ENCODE measurements around the gene CBFA2T2. TPM values are rescaled to one million over a fixed set of nuclear protein-coding genes. Genes with fewer than 3 reads are reported as not detected.

Gene CBFA2T2
- total and polyA plus RNA-seq, 12 donors = 5.3 to 16.7 (median 9.4) TPM

DNA sequence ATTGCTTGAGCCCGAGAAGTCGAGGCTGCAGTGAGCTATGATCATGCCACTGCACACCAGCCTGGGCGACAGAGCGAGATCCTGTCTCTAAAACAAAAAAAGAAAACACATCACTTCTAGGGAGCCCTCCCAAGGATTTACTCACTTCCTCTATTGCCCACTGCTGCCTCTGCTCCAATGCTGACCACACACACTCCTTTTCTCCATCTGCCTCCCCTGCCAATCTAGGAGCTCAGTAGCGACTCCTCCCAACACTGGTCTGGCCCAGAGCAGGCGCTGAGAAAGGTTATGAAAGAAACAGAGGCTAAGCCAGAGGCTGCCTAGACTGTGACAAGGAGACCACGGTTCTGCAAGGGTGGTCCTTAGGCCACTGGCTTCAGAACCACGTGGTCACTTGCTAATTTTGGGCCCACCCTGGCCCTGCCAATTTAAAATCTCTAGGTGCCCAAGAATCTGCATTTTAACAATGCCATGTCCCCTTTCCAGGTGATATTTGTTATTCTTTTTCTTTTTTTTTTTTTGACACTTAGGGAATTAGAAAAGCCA, 197.5 kb downstream of the CBFA2T2 start:
- no peaks in the 10 kb centered on the region for H3K9me3 ChIP-seq (replicated peaks in 1 of 3)

DNA sequence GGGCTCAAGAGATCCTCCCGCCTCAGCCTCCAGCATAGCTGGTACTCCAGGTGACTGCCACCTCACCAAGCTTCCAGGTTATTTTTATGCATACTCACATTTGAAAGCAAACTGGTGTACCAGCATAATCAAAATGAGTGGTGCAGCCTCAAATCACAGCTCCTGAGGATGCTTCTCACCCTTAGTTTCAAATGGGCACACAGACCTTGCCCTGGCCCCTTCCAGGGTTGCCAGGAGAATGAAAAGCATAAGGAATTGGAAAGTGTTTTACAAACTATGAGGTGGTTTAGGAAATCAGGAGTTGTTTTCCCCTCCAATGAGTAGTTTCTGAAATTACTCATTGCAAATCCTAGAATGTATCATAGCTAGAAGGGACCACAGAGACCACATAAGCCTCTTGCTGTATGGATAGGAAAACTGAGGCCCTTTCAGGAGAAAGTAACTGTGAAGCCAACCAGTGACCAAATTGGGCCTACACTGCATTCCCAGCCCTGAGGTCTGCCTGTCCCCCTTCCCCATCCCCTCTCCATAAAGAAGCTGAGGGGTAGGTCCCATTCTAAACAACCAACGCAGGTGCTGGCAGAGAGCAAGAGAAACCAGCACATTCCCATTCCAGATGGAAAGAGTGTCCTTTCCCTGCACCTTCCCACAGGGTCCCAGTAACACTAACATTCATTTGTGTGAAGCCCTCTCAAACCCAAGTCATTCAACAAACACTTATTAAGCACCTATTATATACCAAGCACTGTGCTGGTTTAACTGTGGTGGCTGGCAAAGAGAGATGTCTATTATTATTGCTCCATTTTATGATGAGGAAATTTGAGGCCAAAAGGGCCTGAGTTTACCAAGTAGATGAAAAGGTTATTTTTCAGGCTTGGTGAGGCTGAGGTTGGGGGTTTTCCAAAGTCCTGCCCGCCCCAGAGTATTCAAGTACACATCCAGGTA, 198.4 kb downstream of the CBFA2T2 start:
- no peak overlapping the region for H3K4me3 ChIP-seq
- no peaks in the 10 kb centered on the region for H3K27me3 ChIP-seq
- no peak for DNase-seq
- TF ChIP-seq, protein P1, sequence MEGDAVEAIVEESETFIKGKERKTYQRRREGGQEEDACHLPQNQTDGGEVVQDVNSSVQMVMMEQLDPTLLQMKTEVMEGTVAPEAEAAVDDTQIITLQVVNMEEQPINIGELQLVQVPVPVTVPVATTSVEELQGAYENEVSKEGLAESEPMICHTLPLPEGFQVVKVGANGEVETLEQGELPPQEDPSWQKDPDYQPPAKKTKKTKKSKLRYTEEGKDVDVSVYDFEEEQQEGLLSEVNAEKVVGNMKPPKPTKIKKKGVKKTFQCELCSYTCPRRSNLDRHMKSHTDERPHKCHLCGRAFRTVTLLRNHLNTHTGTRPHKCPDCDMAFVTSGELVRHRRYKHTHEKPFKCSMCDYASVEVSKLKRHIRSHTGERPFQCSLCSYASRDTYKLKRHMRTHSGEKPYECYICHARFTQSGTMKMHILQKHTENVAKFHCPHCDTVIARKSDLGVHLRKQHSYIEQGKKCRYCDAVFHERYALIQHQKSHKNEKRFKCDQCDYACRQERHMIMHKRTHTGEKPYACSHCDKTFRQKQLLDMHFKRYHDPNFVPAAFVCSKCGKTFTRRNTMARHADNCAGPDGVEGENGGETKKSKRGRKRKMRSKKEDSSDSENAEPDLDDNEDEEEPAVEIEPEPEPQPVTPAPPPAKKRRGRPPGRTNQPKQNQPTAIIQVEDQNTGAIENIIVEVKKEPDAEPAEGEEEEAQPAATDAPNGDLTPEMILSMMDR (IDR thresholded peaks at IDR 0.05) = no peak
- no peak for TF ChIP-seq POLR2A (IDR thresholded peaks at IDR 0.05)
- 73 to 82% (median 78%) methylated on average over 2 to 3 of the region's 3 CpGs for WGBS, 4 donors
- H3K9me3 ChIP-seq (replicated peaks in 1 of 3) = no peaks in the 10 kb centered on the region
- intact Hi-C loops (cut with DNase I) = no loop called here
- no peaks in the 10 kb centered on the region for H3K36me3 ChIP-seq (replicated peaks in 1 of 2)
- H3K27ac ChIP-seq = peak overlapping the region in 4 of 5 donors; percentile 48 to 69 (median 62)
- peaks cover 25 to 39% of the 10 kb centered on the region in 2 donors for H3K4me1 ChIP-seq (replicated peaks in 1 of 2)

More for the DNA sequence above, 197.5 kb downstream of the CBFA2T2 start:
- peaks cover 25 to 39% of the 10 kb centered on the region in 2 donors for H3K4me1 ChIP-seq (replicated peaks in 1 of 2)
- H3K27ac ChIP-seq = peak overlapping the region in 3 of 5 donors; percentile 8 to 47 (median 44)
- intact Hi-C loops (cut with DNase I) = no loop called here
- 70 to 76% (median 72%) methylated on average over 8 of the region's 8 CpGs for WGBS, 4 donors
- H3K36me3 ChIP-seq (replicated peaks in 1 of 2) = no peaks in the 10 kb centered on the region
- H3K4me3 ChIP-seq = no peak overlapping the region
- H3K27me3 ChIP-seq = no peaks in the 10 kb centered on the region
- TF ChIP-seq POLR2A (IDR thresholded peaks at IDR 0.05) = no peak
- TF ChIP-seq, protein P1 (IDR thresholded peaks at IDR 0.05) = no peak
- peak in 1 of 7 donors; percentile 51 for DNase-seq

DNA sequence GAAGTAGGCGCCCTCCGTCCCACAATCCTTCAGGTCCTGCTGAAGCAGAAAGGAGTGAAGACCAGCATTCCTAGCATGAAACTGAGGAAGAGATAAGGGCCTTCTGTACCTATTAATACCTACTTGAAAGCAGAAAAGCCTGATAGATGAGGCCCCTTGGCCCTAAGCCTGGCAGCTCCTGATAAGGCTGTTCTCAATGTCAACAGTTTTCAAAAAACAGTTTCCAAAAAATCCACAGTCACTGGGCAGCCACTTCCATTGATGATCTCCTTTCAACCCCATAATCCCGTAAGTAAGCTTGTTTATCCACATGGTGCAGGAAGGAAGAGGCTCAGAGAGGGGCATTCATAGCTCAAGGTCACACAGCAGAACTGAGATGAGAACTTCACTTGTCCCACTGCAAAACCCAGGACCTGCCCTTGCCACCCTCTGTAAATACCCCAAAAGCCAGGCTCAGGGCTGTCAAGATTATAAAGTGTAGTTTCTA, 199.1 kb downstream of the CBFA2T2 start:
- Histone ChIP-seq H3K4me1 (replicated peaks in 1 of 2) (peaks cover 25 to 39% of the 10 kb centered on the region in 2 donors), H3K27me3 (no peaks in the 10 kb centered on the region), H3K36me3 (replicated peaks in 1 of 2) (no peaks in the 10 kb centered on the region), H3K27ac (peak overlapping the region; percentile 46 to 69 (median 58)), H3K4me3 (no peak overlapping the region), H3K9me3 (replicated peaks in 1 of 3) (no peaks in the 10 kb centered on the region)
- 30 to 57% (median 52%) methylated on average over 3 of the region's 3 CpGs for WGBS, 4 donors
- intact Hi-C loops (cut with DNase I) = no loop called here
- no peak for TF ChIP-seq POLR2A (IDR thresholded peaks at IDR 0.05)
- TF ChIP-seq, protein P1 (IDR thresholded peaks at IDR 0.05) = no peak
- DNase-seq = peak in 5 of 7 donors; percentile 67 to 87 (median 69)

DNA sequence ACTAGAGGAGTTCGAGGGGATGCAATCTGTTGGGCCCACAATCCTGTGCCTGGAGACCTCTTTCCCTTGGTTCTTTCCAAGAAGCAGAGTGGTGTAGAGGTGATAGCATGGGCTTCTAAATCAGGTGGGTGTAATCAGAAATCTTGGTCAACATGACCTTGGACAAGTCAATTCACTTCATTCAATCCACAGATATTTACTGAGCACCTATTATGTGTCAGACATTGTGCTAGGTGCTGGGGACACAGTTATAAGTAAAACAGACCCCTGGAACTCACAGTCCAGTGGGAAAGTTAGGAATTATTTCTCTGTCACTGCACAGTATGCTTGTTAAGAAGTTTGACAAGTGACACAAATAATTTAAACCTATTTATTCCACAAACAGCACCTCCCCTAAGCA, 199.6 kb downstream of the CBFA2T2 start:
- no peak overlapping the region for H3K4me3 ChIP-seq
- intact Hi-C loops (cut with DNase I) = no loop called here
- H3K27me3 ChIP-seq = no peaks in the 10 kb centered on the region
- H3K4me1 ChIP-seq (replicated peaks in 1 of 2) = peaks cover 25 to 39% of the 10 kb centered on the region in 2 donors
- 88 to 100% (median 95%) methylated on average over 1 of the region's 1 CpG for WGBS, 4 donors
- no peaks in the 10 kb centered on the region for H3K9me3 ChIP-seq (replicated peaks in 1 of 3)
- H3K27ac ChIP-seq = peak overlapping the region in 4 of 5 donors; percentile 24 to 69 (median 56)
- TF ChIP-seq, protein P1 (IDR thresholded peaks at IDR 0.05) = no peak
- no peak for TF ChIP-seq POLR2A (IDR thresholded peaks at IDR 0.05)
- H3K36me3 ChIP-seq (replicated peaks in 1 of 2) = no peaks in the 10 kb centered on the region
- DNase-seq = no peak
